ENCODE data around the gene HEPHL1.
"Not testable (repeated sequence)": the region's sequence is repeated elsewhere in the genome, so short reads cannot be mapped to it uniquely, and the experiment has no call there.

HEPHL1 gene, protein sequence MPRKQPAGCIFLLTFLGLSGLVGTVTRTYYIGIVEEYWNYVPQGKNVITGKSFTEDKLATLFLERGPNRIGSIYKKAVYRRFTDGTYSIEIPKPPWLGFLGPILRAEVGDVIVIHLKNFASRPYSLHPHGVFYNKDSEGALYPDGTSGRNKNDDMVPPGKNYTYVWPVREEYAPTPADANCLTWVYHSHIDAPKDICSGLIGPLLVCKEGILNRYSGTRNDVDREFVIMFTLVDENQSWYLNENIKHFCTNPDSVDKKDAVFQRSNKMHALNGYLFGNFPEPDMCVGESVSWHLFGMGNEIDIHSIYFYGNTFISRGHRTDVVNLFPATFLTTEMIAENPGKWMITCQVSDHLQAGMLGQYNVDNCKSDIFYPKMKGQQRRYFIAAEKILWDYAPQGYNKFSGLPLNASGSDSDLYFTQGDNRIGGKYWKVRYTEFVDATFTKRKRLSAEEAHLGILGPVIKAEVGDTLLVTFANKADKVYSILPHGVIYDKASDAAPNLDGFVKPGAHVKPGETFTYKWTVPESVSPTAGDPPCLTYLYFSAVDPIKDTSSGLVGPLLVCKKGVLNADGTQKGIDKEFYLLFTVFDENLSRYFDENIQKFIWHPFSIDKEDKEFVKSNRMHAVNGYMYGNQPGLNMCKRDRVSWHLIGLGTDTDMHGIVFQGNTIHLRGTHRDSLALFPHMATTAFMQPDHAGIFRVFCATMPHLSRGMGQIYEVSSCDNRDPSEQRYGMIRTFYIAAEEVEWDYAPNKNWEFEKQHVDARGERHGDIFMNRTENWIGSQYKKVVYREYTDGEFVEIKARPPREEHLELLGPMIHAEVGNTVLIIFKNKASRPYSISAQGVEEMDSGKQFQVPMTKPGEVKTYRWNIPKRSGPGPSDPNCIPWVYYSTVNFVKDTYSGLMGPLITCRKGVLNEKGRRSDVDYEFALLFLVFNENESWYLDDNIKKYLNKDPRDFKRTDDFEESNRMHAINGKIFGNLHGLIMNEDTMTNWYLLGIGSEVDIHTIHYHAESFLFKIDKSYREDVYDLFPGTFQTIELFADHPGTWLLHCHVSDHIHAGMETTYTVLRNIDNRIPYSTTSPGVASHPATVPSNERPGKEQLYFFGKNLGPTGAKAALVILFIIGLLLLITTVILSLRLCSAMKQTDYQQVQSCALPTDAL
- 0 to 0.13 (median 0) reads per million in 18 experiments for total RNA-seq

DNA sequence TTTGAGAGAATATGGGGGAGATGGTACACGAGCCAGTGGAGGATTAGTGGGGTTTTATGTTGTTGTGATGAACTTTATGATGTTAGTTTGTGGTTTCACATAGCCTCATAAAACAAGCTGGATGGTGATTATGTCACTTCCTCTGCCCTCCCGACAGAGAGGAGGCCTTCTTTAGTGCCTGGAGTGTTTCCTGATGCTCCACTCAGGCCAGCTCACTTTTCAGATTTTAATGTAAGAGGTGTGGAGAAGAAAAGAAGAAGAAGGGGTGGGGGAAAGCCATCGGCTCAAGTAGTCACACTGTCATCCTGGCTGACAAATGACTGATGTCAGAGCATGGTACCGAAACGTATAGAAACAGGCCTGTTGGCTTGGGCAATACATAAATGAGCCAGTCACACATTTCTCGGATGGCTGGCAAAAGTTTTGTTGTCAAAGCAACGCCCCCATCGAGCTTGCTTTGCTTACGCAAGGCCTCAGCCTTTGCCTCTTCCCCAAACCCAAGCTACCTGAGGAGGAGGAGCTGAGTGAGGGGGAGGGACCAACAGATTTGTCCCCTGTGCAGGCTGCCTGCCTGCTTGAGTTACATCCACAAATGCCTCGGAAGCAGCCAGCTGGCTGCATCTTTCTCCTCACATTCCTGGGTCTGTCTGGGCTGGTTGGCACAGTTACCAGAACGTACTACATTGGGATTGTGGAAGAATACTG lies at the start of gene HEPHL1:
Gene HEPHL1, plus strand, starts transcription at position 578 of the 705 bp plus-strand sequence. Its CDS starts 15 bp downstream, at position 593.
- DNase-seq = no peak

DNA sequence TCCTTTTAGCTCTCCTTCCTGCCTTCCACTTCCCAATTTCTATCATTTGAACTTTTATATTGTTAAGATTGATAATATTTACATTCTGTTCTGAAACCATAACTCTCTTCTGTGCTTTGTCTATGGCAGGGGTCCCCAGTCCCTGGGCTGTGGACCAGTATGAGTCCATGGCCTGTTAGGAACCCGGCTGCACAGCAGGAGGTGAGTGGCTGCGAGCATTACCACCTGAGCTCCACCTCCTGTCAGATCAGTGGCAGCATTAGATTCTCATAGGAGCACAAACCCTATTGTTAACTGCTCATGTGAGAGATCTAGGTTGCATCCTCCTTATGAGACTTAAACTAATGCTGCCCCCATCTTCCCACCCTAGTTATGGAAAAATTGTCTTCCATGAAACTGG lies 48.4 kb upstream of the HEPHL1 start:
- DNase-seq = no peak

DNA sequence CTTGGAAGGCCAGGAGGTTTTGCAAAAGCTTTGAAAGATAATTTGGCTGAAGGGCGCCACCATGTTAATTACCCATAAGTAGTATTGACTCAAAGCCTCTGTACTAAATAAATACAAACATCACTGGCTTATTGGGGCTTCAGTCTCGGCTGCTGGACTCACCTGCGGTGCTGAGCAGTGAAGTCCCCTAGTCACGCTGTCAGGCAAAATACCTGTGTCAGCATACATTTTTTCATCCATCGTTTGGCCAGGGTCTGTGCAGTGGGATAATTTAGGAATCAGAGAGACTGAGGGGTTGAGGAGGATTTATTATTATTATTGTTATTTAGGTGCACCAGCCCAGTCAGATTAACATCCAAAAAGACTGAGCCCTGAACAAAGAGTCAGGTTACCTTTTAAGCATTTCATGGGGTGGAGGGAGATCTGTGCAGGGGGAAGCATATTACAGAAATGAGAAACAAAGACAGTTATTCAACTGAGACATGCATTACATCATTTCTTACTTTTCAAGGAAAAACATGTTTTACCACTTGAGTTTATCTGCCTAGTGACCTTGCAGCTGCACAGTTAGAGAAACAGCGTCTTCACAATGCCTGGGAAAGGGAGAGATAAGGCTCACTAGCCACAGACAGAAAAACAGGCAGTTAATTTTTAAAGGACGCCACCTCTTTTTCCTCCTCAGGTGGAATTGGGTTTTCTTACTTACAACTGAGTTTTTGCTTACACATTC lies 47.7 kb upstream of the HEPHL1 start:
- not testable (repeated sequence) for DNase-seq

DNA sequence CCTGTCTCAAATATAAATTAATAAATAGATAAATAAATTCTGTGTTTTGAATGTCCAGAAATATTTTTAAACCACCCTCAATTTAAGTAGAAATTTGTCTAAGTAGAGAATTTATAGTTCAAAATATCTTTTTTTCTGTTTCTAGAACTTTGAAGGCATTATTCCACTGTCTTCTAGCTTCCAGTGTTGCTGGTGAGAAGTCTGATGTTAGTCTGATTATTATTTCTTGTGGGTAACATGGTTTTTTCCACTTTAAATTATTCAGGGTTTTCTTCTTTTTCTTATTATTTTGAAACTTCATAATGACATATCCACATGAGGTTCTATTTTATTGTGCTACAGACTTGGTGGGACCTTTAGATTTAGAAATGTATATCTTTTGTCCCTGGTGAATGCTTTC lies 46.4 kb upstream of the HEPHL1 start:
- no peak for DNase-seq

DNA sequence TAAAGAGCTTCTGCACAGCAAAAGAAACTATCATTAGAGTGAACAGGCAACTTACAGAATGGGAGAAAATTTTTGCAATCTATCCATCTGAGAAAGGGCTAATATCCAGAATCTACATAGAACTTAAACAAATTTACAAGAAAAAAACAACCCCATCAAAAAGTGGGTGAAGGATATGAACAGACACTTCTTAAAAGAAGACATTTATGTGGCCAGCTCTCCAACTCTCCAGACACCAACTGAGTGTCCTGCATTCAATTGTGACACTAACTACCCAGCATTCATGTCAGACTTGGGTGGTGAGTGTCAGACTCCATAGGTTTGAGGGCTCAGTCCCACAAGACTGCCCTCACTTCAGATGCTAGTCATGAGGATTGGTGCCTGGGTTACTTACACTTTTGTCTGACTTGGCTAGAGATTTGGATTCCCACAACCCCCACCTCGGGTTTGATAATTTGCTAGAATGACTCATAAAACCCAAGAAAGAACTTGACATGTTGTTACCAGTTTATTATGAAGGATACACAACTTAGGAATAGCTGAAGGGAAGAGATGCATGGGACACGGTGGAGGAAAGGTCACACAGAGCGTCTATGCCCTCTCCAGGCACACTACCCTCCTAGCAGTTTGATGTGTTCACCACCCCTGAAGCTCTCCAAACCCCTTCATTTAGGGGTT lies 44.4 kb upstream of the HEPHL1 start:
- not testable (repeated sequence) for DNase-seq

DNA sequence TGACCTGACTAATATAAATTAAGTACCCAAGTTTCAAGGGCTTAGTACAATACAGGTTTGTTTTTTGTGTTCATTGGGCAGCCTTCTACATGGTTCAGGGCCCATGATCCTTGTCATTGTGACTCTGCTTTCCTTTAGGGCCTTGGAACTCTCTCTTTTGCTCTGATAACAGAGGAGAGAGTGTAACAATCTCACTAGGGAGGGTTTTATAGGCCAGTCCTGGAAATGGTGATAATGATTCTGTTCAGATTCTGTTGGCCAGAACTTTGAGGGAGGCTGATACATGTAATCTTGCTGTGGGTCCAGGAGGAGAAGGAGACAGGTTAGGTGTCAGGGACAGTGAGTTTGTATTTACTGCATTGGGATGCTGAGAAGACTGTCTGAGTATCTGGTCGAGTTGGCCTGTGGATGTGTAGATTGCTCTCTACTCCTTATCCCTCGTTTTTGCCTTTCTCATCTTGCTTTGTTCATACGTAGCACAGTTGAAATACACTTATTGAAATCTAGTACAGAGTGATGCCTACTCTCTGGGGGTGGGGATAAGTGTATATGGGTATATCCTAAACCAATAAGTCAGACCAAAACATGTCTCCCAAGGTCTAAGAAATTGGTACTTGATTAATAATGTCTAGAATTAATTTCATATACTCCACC lies 37.5 kb upstream of the HEPHL1 start:
- DNase-seq = no peak

DNA sequence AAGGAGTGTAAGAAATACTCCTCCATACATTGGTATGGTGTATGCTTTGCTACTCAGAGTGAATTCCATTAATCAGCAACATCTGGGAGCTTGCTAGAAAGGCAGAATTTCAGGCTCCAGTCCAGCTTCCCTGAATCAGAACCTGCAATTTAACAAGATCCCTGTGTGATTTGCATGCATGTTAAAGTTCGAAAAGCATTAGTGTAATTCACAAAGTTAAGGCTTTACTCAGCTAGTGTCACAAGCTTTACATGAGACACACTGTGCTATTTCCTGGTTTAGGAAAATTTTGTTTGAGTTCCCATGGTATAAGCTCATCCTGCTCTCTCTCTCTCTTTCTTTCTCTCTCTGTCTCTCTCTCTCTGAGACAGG lies 37.0 kb upstream of the HEPHL1 start:
- DNase-seq = no peak

DNA sequence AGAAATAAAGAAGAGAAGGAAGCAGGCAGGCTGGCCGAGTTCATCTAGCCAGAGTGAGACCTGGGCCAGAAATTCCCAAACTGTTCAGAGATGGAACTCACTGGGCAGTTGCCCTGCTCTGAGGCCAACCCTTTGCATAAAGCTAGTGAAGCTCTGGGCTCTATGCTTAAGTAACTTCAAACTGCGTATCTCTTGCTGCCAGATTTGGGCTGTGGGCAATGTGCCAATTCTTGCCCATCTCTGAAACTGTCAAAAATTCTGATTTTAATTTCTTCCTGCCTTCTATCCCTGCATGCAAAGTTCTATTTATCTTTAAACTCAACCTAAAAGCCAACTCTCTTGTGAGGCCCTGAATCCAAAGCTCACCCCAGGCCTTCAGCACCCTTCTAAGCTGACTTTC lies 36.2 kb upstream of the HEPHL1 start:
- no peak for DNase-seq

DNA sequence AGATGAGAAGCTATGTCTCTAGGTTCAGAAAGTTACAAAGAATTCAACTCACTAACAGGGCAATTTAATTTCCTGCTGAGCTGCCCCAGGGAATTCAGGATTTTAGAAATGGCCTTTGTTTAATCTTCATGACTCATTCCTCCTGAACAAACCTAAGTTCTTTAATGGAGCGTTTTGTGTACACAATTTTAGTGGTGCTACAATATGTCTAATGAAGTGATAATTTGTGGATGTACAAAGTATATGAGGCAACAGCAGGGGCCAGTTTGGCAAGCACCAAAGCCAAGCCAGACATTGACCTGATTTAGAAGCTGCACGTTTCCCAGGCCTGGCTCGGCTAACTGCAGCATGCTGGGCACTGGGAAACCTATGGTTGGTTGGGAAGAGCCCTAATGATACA lies 34.4 kb upstream of the HEPHL1 start:
- DNase-seq = no peak

DNA sequence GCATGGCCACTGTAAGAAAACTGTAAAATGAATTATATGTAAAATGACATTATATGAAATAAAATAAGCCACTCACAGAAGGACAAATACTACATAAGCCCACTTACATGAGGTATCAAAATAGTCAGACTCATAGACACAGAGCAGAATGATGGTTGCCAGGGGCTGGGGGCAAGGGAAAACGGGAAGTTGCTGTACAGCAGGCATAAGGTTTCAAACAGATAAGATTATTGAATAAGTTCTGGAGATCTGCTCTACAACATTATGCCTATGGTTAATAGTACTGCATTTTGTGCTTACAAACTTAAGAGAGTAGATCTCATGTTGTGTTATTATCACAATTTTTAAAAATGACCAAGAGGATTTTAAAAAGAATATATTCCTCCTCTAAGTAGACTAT lies 32.7 kb upstream of the HEPHL1 start:
- no peak for DNase-seq

DNA sequence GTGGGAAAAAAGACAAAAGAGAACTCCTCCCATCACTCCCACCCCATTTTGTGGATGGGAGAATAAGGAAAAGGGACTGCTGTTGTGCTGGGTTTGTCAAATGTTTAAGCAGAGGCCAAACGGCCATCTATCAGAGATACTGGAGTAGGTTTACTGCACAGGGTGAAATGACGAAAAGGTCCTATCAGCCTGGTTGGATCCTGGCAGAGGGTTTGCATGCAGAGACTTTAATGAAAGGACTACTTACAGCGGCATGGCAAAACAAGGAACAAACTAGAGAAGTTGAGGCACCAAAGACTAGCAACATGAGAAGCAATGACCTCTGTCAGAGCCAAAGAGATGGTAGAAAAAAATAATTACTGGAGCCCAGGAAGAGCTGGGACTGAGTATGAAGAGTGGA lies 32.2 kb upstream of the HEPHL1 start:
- DNase-seq = no peak

DNA sequence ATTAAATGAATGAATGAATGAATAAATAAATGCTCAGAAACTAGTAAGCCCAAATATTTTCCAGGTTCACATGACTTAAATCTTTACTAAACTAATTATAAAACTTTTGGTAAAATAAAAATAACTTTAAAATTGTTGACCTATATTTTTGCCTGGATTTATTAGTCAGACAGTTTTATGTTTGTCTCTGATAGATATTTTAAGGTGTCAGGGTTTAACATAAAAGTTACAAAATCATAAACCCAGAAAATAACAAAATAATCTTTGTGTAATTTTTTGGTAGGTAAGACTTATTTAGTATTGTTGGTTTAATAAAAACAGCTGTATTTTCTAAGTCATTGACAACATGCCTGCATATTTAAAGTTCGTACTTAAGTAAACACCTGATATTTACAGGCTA lies 27.4 kb upstream of the HEPHL1 start:
- DNase-seq = no peak

DNA sequence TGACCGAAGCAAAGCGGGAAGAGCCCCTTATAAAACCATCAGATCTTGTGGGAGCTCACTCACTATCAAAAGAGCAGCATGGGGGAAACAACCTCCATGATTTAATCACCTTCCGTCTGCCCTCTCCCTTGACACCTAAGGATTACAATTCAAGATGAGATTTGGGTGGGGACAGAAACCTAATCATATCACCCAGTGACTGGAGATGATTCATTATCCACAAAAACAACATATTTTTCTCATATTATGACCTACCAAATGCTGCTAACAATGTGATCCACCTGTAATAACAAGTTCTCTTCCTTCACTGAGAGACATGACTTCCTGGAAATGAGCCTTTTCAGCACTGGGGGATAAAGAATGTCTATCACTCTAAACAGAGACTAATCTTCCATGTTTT lies 23.4 kb upstream of the HEPHL1 start:
- no peak for DNase-seq

DNA sequence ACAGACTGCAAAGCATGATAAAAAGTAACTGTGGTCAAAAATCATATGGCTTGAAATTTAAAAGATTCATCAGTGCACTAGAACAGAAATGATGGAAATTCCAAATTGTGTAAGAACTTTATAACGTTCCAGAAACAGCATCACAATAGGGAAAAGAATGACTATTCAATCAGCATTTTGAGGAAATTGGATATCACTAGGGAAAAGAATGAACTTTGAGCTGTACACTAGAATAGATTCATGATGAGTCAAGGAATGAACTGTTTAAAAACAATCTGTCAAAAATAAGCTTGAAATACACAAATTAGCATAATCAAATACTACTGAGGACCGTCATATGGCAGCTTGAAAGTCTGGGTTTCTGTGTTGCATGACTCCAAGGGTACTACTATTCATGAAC lies 20.5 kb upstream of the HEPHL1 start:
- no peak for DNase-seq

DNA sequence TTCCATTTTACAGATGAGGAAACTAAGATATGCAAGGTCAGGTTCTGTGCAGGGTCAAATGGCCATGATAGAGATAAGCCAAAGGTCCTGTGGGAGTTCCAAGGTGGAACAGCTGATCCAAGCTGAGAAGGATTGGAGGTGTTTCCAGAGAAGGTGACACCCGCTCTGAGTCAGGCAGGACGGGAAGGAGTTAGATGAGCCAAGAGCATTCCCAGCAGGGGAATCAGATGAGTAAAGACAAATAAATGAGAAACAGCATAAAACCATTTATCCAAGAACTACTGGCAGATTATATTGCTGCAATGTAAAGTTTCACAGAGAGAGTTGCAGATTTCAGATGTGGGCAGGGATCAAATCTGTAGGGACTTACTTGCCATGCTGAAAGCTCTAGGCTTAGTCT lies 18.9 kb upstream of the HEPHL1 start:
- no peak for DNase-seq

DNA sequence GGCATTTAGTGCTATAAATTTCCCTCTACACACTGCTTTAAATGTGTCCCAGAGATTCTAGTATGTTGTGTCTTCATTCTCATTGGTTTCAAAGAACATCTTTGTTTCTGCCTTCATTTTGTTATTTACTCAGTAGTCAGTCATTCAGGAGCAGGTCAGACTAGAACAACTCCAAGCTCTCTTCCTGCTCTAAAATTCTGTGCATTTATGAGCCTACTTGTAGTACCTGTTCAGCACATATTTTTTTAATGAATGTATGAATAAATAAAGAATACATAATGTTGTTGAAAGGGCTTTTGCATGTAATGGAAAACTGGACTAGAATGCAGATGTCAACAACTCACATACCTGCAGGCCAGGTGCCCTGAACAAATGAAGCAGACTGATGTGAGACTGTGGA lies 13.7 kb upstream of the HEPHL1 start:
- no peak for DNase-seq

DNA sequence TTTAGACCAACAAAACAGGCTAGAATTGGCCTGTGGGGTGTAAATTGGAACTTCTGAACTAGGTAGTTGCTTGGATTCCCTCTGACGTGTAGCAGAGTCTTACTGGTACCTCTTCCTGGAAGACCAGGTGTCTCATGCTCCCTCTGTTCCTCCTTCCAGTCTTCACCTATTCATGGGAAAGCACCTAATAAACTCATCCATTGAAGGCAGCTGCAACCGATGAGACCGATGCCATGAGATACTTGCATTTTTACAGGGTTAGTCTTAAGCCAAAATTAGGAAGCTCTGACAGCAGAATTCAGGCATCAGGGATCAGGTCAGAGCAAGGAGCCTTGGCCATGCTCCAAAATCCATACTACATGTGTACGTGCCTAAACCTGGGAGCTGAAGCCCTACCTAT lies 13.2 kb upstream of the HEPHL1 start:
- no peak for DNase-seq

DNA sequence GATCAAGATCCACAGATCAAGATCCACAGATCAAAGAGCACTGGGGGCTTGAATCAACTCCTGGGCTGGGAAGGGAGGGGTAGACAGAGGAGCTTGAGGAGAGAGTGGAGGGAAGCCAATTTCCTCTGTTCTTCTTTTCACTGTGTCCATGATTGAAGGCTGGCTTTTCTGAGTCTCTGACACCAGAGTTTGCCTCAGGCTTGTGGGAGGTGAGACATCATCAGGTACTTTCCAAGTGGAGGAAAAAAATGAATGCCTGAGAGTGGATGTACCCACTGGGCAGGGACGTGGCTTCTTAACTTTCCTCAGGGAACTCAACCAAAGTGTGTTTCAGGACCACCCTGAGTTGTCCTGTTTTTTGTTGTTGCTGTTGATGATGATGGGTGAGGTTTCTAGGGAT lies 11.0 kb upstream of the HEPHL1 start:
- DNase-seq = no peak

DNA sequence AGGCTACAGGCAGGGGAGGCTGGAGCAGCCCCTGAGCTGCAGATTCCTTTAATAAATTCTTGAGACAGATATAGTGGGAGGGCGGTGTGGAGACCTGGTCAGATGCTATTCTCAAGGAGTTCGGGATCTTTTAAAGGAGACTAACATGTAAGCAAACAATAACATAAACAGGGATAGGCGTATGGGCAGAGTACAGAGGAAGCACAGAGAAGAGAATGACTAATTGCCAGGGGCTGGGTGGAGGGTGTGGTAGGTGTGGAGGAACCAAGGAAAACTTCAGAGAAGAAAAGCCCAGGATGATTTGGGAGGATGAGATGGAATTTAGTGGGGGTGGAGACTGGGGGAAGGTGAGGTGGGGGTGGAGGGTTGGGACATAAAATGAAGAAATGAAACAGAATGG lies 9.7 kb upstream of the HEPHL1 start:
- no peak for DNase-seq

DNA sequence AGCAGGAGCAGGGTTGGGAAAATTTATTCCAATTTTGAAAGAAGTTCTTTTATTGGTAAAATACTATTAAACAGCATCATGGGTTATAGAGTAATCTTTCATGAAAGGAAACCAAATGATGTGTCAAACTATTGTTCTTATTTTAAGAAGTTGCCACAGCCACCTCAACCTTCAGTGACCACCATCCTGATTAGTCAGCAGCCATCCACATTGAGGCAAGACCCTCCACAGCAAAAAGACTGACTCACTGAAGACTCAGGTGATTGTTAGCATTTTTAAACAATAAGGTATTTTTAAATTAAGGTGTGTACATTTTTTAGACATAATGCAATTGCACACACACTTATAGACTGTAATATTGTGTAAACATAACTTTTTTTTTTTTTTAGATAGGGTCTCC lies 3.7 kb upstream of the HEPHL1 start:
- DNase-seq = no peak

DNA sequence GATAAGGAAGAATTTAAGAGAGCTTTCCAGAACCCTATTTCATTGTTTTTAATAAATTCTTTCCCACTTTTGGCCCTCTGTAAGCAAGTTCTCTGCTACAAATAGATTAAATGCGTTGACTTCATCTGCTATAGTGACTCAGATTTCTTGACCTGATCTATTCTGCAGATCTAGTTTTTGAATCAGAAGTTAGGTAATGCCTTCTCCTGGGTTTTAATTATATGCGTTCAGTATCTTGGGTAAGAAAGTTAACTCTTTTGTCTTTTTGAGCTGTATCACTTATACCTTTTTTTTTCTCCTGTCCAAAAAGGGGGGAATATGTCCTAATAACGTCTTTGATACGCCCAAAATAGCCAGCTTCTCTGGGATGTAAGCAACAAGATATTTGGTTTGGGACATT lies 2.4 kb upstream of the HEPHL1 start:
- no peak for DNase-seq
